Activated T-cell treated with anti-CD3 and anti-CD28 coated beads, Interleukin-2, amount 50 U/mL, for 48 hours (primary cell): ENCODE measurements around the gene MED23.
"Not testable (repeated sequence)": the region's sequence is repeated elsewhere in the genome, so short reads cannot be mapped to it uniquely, and the experiment has no call there.

Experiments used
- DNase-seq, 2 experiments: peaks; one replicate each; pipeline ENCODE4 v3.0.0-alpha.2; 2020

MED23 gene

DNA sequence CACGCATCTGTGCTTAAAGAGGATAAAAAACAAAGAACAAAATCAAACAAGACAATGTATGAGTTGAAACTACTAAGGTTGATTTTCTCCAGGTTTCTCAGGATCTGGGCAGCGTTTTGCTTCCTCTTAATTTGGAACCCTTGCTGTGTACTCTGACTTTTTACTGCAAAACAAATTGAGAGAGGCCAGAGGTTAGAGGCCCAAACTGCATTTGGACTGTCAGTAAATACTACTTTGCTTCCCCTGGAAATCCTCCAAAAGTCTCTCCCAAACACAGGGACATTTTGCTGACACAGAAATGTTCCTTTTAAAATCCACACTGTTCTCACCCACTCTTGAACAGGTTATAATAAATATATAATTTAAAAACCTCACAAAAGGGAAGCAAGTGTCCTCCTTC, 53.9 kb downstream of the MED23 start:
- DNase-seq, result no peak

DNA sequence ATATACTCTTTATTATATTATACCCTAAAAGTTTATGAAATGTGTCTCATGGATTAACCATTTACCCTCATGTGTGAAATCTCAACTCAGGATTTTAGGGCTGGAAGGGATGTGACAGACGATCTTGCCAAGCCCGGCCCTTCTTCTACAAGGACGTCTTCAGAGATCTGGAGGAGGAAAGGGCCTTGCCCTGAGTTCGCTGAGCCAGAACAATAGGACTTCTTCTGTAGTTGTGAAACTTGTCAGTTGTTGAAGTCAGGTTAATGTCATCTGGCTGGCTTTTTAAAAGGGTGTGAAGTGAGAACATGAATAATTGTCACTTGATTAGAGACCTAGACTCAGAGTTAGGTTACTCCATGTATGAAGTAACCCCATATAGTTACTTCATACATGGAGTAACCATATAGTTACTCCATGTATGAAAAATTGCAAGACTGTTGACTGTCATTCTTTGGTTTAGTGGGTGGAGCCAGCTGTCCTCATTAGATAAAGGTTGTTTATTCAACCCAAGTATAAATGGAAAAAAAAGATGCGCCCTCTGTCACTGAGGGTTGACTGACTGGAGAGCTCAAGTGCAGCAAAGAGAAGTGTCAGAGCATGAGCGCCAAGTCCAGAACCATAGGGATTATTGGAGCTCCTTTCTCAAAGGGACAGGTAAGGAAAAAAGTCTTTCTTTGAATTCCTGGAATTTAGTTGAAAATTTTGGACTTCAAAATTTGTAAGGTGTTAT, 55.2 kb downstream of the MED23 start, which contains the start of gene ARG1:
TSS of gene ARG1 (plus strand) at position 541 of the 730 bp plus-strand sequence. CDS start at position 598, 57 bp downstream.
- DNase-seq, result no peak

DNA sequence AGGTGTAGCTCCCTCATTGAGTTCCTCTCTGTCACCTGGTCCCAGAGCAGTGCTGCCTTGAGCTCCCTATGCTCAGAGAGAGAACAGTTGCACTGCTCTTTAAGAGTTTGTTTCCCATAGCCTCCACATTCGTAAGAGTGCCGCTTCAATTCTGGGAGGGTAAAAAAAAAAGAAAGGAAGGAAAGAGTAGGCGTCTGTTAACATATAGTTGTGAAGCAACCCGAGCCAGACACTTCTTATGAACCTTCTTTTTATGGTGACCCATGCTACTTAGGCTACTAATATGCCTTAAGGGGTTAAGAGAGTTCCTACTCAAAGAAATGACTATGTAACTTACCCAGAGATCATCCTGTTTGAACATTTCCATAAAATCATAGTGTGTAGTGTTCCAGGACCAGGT, 59.3 kb downstream of the MED23 start:
- no peak for DNase-seq

DNA sequence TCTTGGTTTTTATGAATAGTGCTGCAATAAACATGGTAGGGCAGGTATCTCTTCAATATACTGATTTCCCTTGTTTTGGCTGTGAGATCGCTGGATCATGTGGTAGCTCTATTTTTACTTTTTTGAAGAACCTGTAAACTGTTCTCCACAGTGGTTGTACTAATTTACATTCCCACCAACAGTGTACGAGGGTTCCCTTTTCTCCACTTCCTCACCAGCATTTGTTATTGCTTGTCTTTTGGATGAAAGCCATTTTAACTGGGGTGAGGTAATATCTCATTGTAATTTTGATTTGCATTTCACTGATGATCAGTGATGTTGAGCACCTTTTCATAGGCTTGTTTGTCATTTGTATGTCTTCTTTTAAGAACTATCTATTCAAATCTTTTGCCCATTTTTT, 63.0 kb downstream of the MED23 start:
- no peak for DNase-seq

DNA sequence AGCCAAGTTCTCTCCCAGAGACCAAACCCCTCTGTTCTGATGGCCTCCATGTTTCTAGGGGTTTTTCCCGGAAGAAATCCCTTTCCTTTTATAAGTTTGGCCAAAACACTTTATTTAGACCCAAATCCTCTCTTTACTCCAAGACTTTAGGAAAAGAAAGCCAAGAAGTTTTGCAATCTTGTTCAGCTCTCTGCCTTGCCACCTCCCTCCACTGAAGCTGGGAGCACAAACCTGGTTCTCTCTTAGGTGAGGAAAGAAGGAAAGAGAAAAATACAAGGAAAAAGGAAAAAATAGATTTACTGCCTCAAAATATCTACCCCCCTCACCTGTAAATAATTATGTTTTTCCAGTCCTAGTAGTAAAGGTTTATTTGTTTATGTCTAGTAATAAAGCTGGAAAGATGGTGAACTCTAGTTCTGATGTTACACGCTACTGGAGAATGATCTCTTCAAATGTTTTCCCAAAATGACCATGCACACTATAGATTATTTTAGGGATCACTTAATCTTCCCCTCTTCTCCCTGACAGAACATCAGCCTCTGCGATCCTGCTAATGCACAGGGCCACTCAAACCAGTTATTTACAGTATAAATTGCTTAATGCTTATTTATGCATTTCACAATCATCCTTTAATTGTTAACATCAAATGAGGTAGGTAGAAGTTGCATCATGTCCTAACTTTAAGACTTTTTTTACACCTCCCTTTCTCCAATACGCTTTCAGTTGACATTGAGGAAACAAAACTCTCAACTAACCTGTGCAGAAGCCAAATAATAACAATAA, 65.9 kb downstream of the MED23 start:
- no peak for DNase-seq

DNA sequence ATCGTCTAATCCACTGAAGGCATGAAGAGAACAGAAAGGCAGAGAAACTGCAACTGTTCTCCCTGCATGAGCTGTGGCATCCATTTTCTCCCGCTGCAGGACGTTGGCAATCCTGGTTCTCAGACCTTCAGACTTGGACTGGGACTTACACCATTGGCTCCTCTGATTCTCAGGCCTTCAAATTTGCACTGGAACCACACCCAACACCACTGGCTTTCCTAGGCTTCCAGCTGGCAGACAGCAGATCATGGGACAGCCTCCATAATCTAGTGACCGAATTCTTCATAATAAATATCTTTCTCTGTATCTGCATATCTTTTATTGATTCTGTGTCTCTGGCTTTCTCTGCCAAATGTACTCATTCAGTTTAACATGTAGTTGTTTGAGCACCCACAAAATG, 69.1 kb downstream of the MED23 start:
- no peak for DNase-seq

DNA sequence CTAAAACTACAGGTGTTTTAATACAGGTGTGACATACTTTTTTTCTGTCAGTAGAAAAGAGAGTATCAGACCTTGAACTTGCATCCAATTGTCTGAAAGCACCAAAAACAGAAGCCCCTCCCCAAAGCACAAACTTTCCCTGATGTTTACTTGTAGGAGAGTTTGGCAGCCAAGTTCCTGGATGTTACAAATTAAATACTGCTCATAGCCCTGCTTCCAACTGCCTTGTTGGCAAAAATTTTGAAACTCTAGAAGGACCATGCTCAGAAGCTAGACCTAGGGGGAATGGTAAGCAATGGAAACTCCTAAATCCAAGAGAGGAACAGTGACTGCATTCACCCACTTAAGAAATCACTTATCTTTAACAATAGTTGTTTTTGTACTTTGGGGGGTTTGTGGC, 72.0 kb downstream of the MED23 start:
- no peak for DNase-seq

DNA sequence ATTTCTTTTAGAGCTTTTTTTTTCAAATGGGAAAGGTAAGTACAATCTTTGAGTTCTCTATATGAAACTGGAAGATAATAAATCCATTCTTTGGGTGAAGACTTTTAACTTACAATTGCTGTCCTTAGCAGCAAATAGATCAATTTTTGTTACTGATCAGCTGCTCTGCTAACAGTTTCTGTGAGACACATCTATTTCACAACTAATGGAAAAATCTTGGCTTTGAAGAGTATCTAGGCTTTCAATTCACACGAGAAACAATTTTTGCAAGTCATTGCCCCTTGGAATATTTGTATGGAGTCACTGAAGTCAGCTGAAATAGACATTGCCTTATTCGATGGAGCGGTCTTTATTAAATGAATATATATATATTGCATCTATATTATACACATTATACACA, 75.5 kb downstream of the MED23 start:
- DNase-seq, result no peak

DNA sequence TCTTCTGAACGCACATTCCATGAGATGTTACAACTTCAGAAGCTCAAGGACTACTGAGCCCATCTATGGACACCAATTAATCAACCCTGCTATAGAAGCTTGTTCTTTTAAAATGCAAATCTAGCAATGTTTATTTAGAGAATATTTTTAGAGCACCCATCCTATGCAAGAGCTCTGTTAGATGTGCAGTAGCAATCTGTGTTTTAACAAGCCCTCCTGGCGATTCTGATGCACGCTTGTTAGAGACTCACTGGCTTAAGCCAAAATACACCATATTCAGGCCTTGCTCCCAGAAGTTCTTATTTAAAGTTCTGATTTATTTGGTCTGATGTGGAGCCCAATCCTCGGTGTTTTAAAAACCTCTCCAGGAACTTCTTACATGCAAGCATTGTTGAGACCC, 76.1 kb downstream of the MED23 start:
- DNase-seq, result no peak

DNA sequence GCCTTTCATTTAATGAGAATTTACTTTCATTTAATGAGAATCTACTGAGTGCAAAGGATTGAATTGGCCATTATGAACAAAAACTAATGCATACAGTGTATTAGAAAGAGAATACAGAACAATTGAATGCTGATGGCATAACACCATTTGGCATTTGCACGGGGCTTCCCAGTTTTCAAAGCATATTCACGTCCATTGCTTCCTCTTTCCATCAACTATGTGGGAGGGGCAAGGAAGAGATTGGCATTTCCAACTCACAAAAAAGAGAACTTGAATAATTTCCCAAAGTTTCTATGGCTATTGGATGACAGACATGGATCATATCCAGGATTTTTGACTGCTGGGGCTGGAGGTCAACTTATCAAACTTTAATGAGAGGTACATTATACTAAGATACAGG, 78.2 kb downstream of the MED23 start:
- no peak for DNase-seq

DNA sequence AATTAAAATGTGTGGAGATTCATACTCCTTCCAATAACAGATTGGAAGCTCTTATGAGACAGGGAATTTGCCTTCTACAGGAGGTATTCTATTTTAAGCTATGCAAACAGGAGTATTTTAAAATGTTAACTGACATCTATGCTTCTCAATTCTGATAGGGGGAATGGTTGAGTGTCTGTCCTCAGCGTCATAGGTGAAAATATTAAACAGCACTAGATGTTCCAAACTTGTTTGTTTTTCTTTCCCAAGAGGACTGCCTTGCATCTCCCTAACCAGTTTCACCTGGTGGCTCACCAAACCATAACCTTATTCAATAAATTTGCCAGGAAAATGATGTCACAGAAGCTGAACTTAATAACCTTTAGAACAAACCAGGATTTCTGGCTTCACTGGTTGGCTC, 79.6 kb downstream of the MED23 start:
- no peak for DNase-seq

DNA sequence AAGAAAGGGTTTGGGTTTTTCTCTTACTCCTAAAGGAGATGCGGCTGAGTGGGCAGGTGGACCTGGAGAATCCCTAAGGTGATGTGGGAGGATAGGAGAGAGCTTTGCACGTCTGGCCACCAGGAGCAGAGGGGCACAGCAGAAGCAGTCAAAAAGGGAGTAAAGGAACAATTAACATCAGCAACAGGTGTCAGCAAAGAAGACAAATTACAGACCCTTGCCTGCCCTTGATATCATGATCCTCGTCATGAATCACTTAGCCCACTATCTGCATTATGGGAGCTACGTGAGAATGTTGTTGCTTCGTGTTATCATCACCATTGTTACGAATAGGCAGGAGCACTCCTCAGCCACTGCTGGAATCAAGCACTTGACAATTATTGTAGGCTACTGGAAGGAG, 80.6 kb downstream of the MED23 start:
- DNase-seq, result no peak

DNA sequence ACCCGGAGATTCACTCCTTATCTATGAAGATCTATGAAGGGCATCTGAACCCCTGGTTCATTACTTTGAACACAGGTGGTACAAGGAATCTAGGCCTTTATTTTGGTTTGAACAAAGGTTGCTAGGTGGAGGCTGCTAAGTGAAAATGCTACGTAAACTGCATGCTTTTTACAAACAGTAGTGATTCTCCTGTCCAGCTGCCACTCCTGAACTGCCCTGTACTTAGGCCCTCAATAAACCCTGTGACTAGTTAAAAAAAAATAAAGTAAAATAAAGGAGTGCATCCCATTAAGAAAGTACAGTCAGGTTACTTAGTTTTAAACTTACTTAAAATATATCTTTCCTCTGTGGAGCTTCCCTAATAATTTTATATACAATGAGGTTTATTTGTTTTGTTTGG, 82.7 kb downstream of the MED23 start:
- DNase-seq, result no peak

DNA sequence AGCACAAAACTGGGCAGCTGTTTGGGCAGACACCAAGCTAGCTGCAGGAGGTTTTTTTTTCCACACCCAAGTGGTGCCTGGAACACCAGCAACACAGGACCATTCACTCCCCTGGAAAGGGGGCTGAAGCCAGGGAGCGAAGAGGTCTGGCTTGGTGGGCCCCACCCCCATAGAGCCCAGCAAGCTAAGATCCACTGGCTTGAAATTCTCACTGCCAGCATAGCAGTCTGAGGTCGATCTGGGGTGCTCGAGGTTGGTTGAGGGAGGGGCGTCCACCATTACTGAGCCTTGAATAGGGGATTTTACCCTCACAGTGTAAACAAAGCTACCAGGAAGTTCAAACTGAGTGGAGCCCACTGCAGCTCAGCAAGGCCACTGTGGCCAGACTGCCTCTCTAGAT, 89.4 kb downstream of the MED23 start:
- not testable (repeated sequence) for DNase-seq

DNA sequence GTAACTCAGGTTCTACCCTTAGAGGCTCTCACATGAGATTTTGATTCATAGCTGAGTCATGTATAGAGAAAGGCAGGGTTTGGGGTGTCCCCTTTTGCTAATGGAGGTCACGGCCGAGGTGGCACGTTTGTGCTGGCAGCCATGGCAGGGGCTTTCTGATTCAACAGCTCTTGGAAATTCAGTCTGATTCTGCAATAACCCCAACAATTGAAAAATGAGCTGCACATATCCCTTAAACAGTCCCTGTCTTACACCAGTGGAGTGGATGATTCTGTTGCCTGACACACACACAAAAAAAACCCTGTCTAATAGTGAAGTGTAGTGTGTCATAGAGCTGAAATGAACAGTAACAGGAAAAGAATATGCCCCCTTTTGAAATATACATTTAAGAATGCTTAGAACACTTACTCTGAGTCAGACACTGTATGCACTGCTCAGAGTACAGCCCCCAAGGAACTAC, 95.4 kb downstream of the MED23 start:
- DNase-seq, result peak; percentile 66 to 78

DNA sequence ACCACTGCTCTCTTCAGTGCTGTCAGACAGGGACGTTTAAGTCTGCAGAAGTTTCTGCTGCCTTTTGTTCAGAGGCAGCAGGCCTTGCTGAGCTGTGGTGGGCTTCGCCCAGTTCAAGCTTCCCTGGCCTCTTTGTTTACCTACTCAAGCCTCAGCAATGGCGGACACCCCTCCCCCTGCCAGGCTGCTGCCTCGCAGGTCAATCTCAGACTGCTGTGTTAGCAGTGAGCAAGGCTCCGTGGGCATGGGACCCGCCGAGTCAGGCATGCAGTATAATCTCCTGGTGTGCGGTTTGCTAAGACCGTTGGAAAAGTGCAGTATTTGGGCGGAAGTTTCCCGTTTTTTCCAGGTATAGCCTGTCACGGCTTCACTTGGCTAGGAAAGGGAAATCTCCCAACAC, 96.4 kb downstream of the MED23 start:
- DNase-seq, result not testable (repeated sequence)

DNA sequence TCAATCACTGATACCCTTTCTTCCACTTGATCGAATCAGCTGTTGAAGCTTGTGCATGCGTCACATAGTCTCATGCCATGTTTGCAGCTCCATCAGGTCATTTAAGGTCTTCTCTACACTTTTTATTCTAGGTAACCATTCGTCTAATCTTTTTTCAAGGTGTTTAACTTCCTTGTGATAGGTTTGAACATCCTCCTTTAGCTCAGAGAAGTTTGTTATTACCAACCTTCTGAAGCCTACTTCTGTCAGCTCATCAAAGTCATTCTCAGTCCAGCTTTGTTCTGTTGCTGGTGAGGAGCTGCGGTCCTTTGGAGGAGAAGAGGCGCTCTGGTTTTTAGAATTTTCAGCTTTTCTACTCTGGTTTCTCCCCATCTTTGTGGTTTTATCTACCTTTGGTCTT, 97.1 kb downstream of the MED23 start:
- not testable (repeated sequence) for DNase-seq

DNA sequence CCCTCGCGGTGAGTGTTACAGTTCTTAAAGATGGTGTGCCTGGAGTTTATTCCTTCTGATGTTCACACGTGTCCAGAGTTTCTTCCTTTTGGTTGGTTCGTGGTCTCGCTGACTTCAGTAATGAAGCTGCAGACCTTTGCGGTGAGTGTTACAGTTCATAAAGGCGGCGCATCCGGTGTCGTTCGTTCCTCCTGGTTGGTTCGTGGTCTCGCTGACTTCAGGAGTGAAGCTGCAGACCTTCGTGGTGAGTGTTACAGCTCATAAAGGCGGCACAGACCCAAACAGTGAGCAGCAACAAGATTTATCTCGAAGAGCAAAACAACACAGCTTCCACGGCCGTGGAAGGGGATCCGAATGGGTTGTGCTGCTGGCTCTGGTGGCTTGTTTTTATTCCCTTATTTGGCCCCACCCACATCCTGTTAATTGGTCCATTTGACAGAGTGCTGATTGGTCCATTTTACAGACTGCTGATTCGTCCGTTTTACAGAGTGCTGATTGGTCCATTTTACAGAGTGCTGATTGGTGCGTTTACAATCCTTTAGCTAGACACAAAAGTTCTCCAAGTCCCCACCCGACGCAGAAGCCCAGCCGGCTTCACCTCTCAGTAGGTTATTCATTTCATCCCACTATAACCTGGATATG, 103.2 kb downstream of the MED23 start:
- peak in 1 of 2 experiments; percentile 26 for DNase-seq

DNA sequence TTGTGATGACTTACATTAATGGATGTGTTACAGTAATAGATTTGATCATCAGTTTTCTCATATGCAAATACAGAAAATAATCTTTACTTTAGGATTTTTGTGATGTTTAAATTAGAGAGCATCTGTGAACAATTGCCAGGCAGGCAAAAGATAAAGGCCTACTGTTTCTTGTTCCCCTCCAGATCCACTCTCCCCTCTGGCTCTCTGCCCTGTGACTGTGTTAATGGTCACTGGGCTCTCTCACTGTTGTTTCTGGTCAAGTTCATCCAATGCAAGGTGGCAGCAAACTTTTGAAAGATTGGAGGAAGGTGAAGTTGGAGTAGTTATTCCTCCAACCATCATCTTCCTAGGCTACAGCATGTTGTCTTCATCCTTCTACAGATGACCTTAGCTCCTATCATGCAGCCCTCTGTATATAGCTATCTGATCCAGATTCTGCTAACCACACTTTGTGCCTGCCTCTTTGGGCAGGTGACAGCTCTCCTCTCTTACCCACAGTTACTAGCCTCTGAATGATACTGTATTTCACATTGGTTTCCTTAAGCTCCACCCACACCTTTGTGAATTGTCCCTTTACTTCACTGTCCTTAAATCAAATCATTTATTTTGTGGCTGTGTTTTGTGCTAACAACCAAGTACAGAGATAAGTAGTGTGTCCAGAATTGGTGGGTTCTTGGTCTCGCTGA, 103.9 kb downstream of the MED23 start:
- no peak for DNase-seq
